ENCODE data around the gene SLC16A4. TPM values are rescaled to one million over a fixed set of nuclear protein-coding genes. Genes with fewer than 3 reads are reported as not detected.

The SLC16A4 gene
- polyA plus RNA-seq, 1 of the 3 experiments (the other 2 are of a cell fraction) = 3.0 TPM

GRCh38 chr1:110340207-110340468 lies 50.7 kb downstream of the SLC16A4 start (continued):
- no peak for TF ChIP-seq REST (IDR thresholded peaks at IDR 0.05; ENCODE audit: low read depth, low read length)

GRCh38 chr1:110339407-110340206 lies 51.2 kb downstream of the SLC16A4 start:
- no peaks in the 10 kb centered on the region for H3K9me2 ChIP-seq
- ChIA-PET CTCF (interaction anchor here (0.8 to 10.0 kb wide), 28 partner anchors 10 to 1441 kb away, joined by 3 to 100 read pairs (median 4); partner anchors contain the start of gene LAMTOR5), POLR2A (interaction anchor here (0.6 to 1.6 kb wide), 8 partner anchors 9 to 624 kb away, joined by 3 to 7 read pairs (median 3); partner anchors contain the start of genes LAMTOR5, LRIF1 and STRIP1)
- peak overlapping the region; percentile 91 to 99 for H3K27ac ChIP-seq (ENCODE audit: low read depth in 2 of 2, low read length in 1 of 2)
- peak overlapping the region; percentile 94 to 99 for H3K4me3 ChIP-seq (ENCODE audit: low read depth in 2 of 2, low read length in 1 of 2)
- H3K4me1 ChIP-seq (ENCODE audit: control insufficient read depth in 1 of 2, insufficient read depth in 2 of 2, low read depth in 1 of 2, low read length in 1 of 2) = peaks cover 35 to 44% of the 10 kb centered on the region in 2 experiments
- peak overlapping the region; percentile 87 for H2AFZ ChIP-seq (ENCODE audit: low read depth)
- peak overlapping the region; percentile 94 for H3K9ac ChIP-seq
- H3K9me3 ChIP-seq = no peaks in the 10 kb centered on the region
- H3K36me3 ChIP-seq (replicated peaks in 1 of 2; ENCODE audit: control insufficient read depth in 1 of 2, insufficient read depth in 2 of 2, low read length in 1 of 2) = peaks cover 37 to 43% of the 10 kb centered on the region in 2 experiments
- peaks cover 49% of the 10 kb centered on the region for H4K20me1 ChIP-seq (ENCODE audit: insufficient read depth)
- peak overlapping the region; percentile 86 for H3K4me2 ChIP-seq
- peak; percentile 62 for DNase-seq
- 1% methylated on average over 34 of the region's 77 CpGs for WGBS (ENCODE audit: low lambda C conversion rate)
- no peak for TF ChIP-seq USF2 (IDR thresholded peaks at IDR 0.05; ENCODE audit: borderline replicate concordance, low read depth, low read length)
- peak; percentile 97 for TF ChIP-seq YY1 (IDR thresholded peaks at IDR 0.05; ENCODE audit: low read depth)
- peak; percentile 71; the same call in 1 of the 2 replicates for TF ChIP-seq GABPA (IDR thresholded peaks at IDR 0.05; ENCODE audit: low read depth)
- TF ChIP-seq POLR2AphosphoS5 (IDR thresholded peaks at IDR 0.05; ENCODE audit: low read depth, low read length) = peak; percentile 88
- TF ChIP-seq REST (IDR thresholded peaks at IDR 0.05; ENCODE audit: low read depth, low read length) = 0 out of 2 replicates have a peak, but pooled peaks have one; percentile 24
- TF ChIP-seq TAF1 (IDR thresholded peaks at IDR 0.05; ENCODE audit: borderline replicate concordance, low read depth, low read length) = peak; percentile 97
- TF ChIP-seq CTCF (IDR thresholded peaks at IDR 0.05) = peak; percentile 59
- no peak for TF ChIP-seq SMC3 (IDR thresholded peaks at IDR 0.05; ENCODE audit: low read depth, low read length)
- TF ChIP-seq GATA2 (CRISPR knock-in tag; IDR thresholded peaks at IDR 0.05) = 0 out of 2 replicates have a peak, but pooled peaks have one; percentile 5
- TF ChIP-seq MEF2A (IDR thresholded peaks at IDR 0.05; ENCODE audit: borderline replicate concordance, low read depth) = 0 out of 2 replicates have a peak, but pooled peaks have one; percentile 13
- TF ChIP-seq MXI1 (IDR thresholded peaks at IDR 0.05; ENCODE audit: low read depth, low read length) = peak; percentile 72; the same call in 1 of the 2 replicates
- TF ChIP-seq ZBTB33 (IDR thresholded peaks at IDR 0.05; ENCODE audit: borderline replicate concordance, low read depth) = no peak
- TF ChIP-seq SIN3A (IDR thresholded peaks at IDR 0.05; ENCODE audit: borderline replicate concordance, low read depth, low read length) = 0 out of 2 replicates have a peak, but pooled peaks have one; percentile 47
- peaks cover 60% of the 10 kb centered on the region for H3K79me2 ChIP-seq (ENCODE audit: insufficient read depth)
- peaks cover 16% of the 10 kb centered on the region for H3F3A ChIP-seq (replicated peaks; ENCODE audit: insufficient read depth)
- H3K27me3 ChIP-seq (ENCODE audit: insufficient read depth) = no peaks in the 10 kb centered on the region

All from SK-N-SH (cell line).